ENCODE results near the gene MTMR10. TPM values are rescaled to one million over a fixed set of nuclear protein-coding genes. Genes with fewer than 3 reads are reported as not detected.

MTMR10 gene
- polyA plus RNA-seq, 1 of the 3 experiments (the other 2 are of a cell fraction) = 6.4 TPM

- H2AFZ ChIP-seq (ENCODE audit: low read depth) = no peak overlapping the region
- H3F3A ChIP-seq (replicated peaks; ENCODE audit: insufficient read depth) = no peaks in the 10 kb centered on the region
- H3K36me3 ChIP-seq (replicated peaks in 1 of 2; ENCODE audit: control insufficient read depth in 1 of 2, insufficient read depth in 2 of 2, low read length in 1 of 2) = peaks cover 45 to 66% of the 10 kb centered on the region in 2 experiments
- no peaks in the 10 kb centered on the region for H3K79me2 ChIP-seq (ENCODE audit: insufficient read depth)
- no peak for DNase-seq
- POLR2A ChIA-PET = no interaction called here
- TF ChIP-seq GABPA (IDR thresholded peaks at IDR 0.05; ENCODE audit: low read depth) = no peak
- TF ChIP-seq ELF1 (IDR thresholded peaks at IDR 0.05) = no peak
- no peak for TF ChIP-seq POLR2AphosphoS5 (IDR thresholded peaks at IDR 0.05; ENCODE audit: low read depth, low read length)
- TF ChIP-seq SIN3A (IDR thresholded peaks at IDR 0.05; ENCODE audit: borderline replicate concordance, low read depth, low read length) = no peak
- TF ChIP-seq MEF2A (IDR thresholded peaks at IDR 0.05; ENCODE audit: borderline replicate concordance, low read depth) = no peak
- TF ChIP-seq CHD2 (IDR thresholded peaks at IDR 0.05; ENCODE audit: low read length, partially characterized antibody) = no peak
- no peak for TF ChIP-seq EP300 (IDR thresholded peaks at IDR 0.05; ENCODE audit: borderline replicate concordance in 1 of 2, low read depth in 1 of 2, low read length in 1 of 2)
- TF ChIP-seq ZBTB33 (IDR thresholded peaks at IDR 0.05; ENCODE audit: borderline replicate concordance, low read depth) = no peak
- no peak for TF ChIP-seq EZH2phosphoT487 (IDR thresholded peaks at IDR 0.05; ENCODE audit: borderline replicate concordance, low read depth)
- TF ChIP-seq SMC3 (IDR thresholded peaks at IDR 0.05; ENCODE audit: low read depth, low read length) = no peak
- TF ChIP-seq MXI1 (IDR thresholded peaks at IDR 0.05; ENCODE audit: low read depth, low read length) = no peak
- H3K9me3 ChIP-seq = no peaks in the 10 kb centered on the region
- no peaks in the 10 kb centered on the region for H3K27me3 ChIP-seq (ENCODE audit: insufficient read depth)
- CTCF ChIA-PET = interaction anchor here (2.3 to 4.0 kb wide), 3 partner anchors 10 to 208 kb away, joined by 7 to 21 read pairs (median 9); partner anchors contain the start of gene FAN1
- no peak overlapping the region for H3K4me3 ChIP-seq (ENCODE audit: low read depth in 2 of 2, low read length in 1 of 2)
- peaks cover 0 to 36% of the 10 kb centered on the region in 2 experiments; a peak in 2 of 4 replicates for H3K4me1 ChIP-seq (ENCODE audit: control insufficient read depth in 1 of 2, insufficient read depth in 2 of 2, low read depth in 1 of 2, low read length in 1 of 2)
- H4K20me1 ChIP-seq (ENCODE audit: insufficient read depth) = no peaks in the 10 kb centered on the region
- H3K9ac ChIP-seq = no peak overlapping the region
- H3K27ac ChIP-seq (ENCODE audit: low read depth in 2 of 2, low read length in 1 of 2) = peak overlapping the region in 1 of 2 experiments; percentile 79; a peak in 2 of 4 replicates
- 91% methylated on average over 4 of the region's 4 CpGs for WGBS (ENCODE audit: low lambda C conversion rate)
- no peak overlapping the region for H3K4me2 ChIP-seq
- H3K9me2 ChIP-seq = no peaks in the 10 kb centered on the region
These were observed 70.3 kb downstream of the MTMR10 start for GRCh38 chr15:30921106-30921505.

GRCh38 chr15:30919877-30920550 lies 71.4 kb downstream of the MTMR10 start:
- Histone ChIP-seq H3K4me3 (ENCODE audit: low read depth in 2 of 2, low read length in 1 of 2) (no peak overlapping the region), H2AFZ (ENCODE audit: low read depth) (no peak overlapping the region), H3F3A (replicated peaks; ENCODE audit: insufficient read depth) (no peaks in the 10 kb centered on the region), H3K79me2 (ENCODE audit: insufficient read depth) (no peaks in the 10 kb centered on the region), H3K4me1 (ENCODE audit: control insufficient read depth in 1 of 2, insufficient read depth in 2 of 2, low read depth in 1 of 2, low read length in 1 of 2) (peaks cover 0 to 36% of the 10 kb centered on the region in 2 experiments; a peak in 2 of 4 replicates), H3K27me3 (ENCODE audit: insufficient read depth) (no peaks in the 10 kb centered on the region), H3K4me2 (no peak overlapping the region), H3K9me2 (no peaks in the 10 kb centered on the region), H3K9ac (no peak overlapping the region), H3K36me3 (replicated peaks in 1 of 2; ENCODE audit: control insufficient read depth in 1 of 2, insufficient read depth in 2 of 2, low read length in 1 of 2) (peaks cover 53 to 65% of the 10 kb centered on the region in 2 experiments), H3K27ac (ENCODE audit: low read depth in 2 of 2, low read length in 1 of 2) (no peak overlapping the region), H4K20me1 (ENCODE audit: insufficient read depth) (no peaks in the 10 kb centered on the region), H3K9me3 (no peaks in the 10 kb centered on the region)
- DNase-seq = no peak
- POLR2A ChIA-PET = no interaction called here
- TF ChIP-seq MXI1 (IDR thresholded peaks at IDR 0.05; ENCODE audit: low read depth, low read length) (no peak), FOXM1 (IDR thresholded peaks at IDR 0.05; ENCODE audit: low read depth) (no peak), RXRA (IDR thresholded peaks at IDR 0.05; ENCODE audit: borderline replicate concordance, low read depth) (no peak)
- 92% methylated on average over 5 of the region's 5 CpGs for WGBS (ENCODE audit: low lambda C conversion rate)
- CTCF ChIA-PET = interaction anchor here (1.9 to 2.4 kb wide), 2 partner anchors 11 to 16 kb away, joined by 4 to 7 read pairs; partner anchors contain the start of gene FAN1
